GM19239 (cell line): Measurements from ENCODE around the gene PTPRG.

Experiments used
- DNase-seq: peaks from one replicate; pipeline ENCODE4 v3.0.0; 2011; ENCODE audit warnings: low spot score; ENCODE audit not compliant: insufficient read length
- FAIRE-seq: peaks from 2 replicates; lab custom pipeline; 2011; peaks lifted over from hg19 to GRCh38; lab: Jason Lieb, UNC

The PTPRG gene

DNA sequence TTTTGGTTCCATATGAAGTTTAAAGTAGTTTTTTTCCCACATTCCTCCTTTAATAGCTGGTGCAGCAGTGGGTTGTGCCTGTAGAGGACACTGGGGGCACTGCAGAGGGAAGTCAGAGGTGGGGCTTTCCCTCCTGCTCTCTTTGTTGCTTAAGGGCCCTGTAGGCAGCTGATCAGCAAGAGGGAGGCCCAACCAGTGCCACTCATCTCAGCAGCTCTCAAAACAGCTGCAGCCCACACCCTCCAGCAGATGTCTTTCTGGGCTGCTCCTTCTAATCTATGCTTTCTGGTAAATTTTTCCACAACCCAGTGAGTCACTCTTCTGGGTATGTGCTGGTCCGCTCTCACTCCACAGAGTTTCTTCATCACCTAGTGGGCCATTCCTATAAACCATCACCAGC lies 548.2 kb downstream of the PTPRG start:
- DNase-seq, result no peak
- FAIRE-seq, result no peak

DNA sequence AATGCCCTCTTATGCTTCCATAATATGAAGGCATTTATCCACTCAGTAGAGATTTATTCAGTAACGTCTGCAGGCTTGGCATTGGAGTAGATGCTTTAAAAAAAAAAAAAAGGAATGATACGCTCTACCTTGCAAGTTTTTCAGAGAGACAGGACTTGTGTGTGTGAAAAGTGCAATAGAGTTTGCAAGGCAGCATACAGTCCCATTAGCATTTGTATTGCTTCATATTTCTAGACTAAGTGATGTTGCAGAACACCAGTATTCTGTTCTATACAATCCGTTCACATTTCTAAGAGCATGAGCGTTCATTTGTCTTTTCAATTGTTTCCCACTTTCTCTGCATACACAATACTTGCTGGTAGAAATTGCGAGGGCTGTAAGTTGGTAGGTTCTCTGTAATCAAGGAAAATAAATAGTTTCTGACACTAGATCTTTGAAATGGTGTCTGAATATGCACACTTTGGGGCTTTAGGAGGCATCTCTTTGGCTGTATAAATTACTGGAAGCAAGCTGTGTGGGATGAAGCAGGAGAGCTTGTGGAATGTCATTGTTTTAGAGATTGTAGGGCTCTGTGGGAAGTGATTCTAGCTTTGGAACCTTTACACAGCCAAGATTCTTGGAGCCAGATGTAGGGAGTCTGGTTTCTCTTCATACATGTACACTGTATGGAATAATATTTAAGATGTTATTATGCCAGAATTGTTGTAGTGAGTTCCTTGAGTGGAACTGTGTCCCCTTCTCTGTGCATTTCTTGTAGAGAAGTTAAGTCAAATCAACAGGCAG lies 549.3 kb downstream of the PTPRG start:
- DNase-seq (no peak), FAIRE-seq (no peak)

- no peak for FAIRE-seq
Observed at GRCh38 chr3:62113092-62113491, 551.7 kb downstream of the PTPRG start.

DNA sequence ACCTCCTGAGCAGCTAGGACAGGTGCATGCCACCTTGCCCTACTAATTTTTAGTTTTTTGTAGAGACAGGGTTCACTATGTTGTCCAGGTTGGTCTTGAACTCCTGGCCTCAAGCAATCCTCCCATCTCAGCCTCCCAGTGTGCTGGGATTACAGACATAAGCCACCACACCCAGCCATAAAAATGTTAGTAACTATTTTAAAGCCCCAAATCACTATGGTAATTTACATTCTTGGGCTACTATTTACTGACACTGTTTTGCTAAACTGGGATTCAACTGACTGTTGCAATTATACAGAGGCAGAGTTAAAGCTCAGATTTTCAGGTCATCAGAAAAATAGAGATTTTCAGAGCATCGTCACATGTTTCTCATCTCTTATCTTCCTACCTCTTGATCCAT lies 553.4 kb downstream of the PTPRG start:
- FAIRE-seq (no peak), DNase-seq (no peak)

More at GRCh38 chr3:62113092-62113491, 551.7 kb downstream of the PTPRG start:
- no peak for DNase-seq

- DNase-seq (no peak), FAIRE-seq (no peak)
Observed at GRCh38 chr3:62117903-62118548, 556.7 kb downstream of the PTPRG start.

DNA sequence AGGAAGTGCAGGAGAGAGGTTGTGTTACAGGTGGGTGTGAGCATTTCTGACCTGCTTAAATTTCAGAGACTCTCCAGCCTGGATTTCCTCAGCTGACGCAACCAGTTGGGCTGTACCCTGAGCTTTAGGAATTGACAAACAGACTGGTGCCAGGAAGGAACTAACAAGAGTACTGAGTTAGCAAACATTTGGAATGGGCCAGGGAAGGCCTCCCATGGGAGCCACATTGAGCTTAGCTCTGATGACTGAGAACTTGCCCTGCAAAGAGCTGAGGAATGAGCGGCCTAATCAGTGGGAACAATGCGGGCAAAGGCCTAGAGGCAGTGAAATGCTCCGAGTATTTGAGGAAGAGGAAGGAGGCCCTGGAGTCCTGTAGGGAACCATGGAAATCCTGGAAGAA lies 557.8 kb downstream of the PTPRG start:
- no peak for FAIRE-seq
- no peak for DNase-seq

GRCh38 chr3:62122819-62123218 lies 561.4 kb downstream of the PTPRG start:
- DNase-seq (no peak), FAIRE-seq (no peak)

DNA sequence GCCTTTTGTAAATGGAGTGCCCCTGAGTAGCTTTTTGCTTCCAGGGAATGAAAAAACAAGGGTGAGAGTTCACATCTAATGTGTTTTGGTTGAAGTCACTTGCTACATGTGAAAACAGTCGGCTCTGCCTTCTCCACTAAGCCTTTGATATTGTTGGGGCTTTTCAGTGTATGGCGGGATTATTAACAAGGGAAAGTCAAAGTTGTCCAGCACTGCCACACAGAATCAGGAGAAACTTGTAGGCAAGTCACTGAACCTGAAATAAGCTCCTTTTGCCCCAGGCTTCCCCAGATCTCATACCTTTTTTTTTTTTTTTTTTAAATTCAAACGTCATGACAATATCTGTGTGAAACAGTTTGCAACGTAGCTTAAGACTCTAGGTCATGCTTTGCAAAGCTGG lies 564.0 kb downstream of the PTPRG start:
- DNase-seq (no peak), FAIRE-seq (no peak)

DNA sequence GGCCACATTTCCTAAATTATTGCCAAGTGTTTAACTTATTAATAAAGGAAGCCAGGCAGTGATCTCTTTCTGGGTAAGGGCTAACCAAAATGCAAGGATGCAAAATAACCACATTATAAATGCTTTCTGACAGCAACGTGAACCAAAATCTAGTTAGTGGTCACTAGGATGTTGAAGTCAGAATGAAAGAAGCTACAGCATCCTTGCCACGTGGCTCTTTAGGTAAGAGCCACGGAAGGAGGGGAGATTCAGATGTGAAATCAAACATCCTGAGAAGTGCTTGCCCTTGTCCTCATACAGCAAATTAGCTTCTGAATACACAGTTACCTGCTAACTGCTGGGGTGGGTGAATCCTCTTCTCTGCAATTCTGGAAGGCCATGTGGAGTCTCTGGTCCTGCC lies 565.7 kb downstream of the PTPRG start:
- DNase-seq (no peak), FAIRE-seq (no peak)

- DNase-seq (no peak), FAIRE-seq (no peak)
Observed at GRCh38 chr3:62128051-62128450, 566.7 kb downstream of the PTPRG start.

DNA sequence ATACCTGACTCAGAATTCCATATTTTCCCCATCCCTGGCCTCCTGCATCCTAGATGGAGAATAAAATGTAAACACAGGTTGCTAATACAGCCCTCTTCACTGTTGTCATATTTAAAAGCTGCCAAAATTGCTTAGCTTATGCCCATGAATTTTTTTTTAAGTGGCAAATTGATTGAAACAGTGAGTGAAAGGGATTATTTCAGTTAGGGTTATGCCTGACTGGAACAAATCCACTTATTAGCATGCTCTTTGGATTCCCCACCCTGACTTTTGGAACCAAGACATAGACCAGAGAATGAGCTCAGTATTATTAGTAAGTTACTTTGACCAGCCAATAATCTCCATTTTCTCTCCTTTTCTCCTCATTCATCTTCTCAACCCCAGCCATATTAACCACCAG lies 567.3 kb downstream of the PTPRG start:
- FAIRE-seq (no peak), DNase-seq (no peak)

GRCh38 chr3:62131050-62131449 lies 569.7 kb downstream of the PTPRG start:
- DNase-seq (no peak), FAIRE-seq (no peak)

GRCh38 chr3:62131620-62132019 lies 570.2 kb downstream of the PTPRG start:
- DNase-seq (no peak), FAIRE-seq (no peak)

- no peak for FAIRE-seq
Observed at GRCh38 chr3:62132027-62132602, 570.7 kb downstream of the PTPRG start.

GRCh38 chr3:62133015-62133414 lies 571.6 kb downstream of the PTPRG start:
- FAIRE-seq (no peak), DNase-seq (no peak)

More at GRCh38 chr3:62132027-62132602, 570.7 kb downstream of the PTPRG start:
- no peak for DNase-seq

DNA sequence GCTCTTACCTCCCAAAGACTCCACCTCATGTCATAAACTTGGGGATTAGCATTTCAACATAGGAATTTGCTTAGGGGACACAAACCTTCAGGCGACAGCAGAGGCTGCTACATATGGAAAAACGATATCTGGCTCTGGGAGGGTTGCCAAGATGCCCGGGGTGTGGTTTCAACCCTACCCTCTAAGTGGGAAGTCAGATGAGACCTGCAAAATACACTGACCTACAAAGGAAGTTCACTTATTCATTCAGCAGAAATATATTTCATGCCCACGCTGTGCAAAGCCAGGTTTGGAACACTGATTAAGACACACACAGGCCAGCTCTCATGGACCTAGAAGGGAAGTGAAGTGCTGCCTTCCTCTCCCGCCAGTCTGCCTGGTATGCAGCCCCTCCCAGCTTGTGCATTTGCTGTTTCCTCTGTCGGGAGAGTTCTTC lies 572.7 kb downstream of the PTPRG start:
- DNase-seq (no peak), FAIRE-seq (no peak)

GRCh38 chr3:62135741-62136140 lies 574.4 kb downstream of the PTPRG start:
- FAIRE-seq (no peak), DNase-seq (no peak)

DNA sequence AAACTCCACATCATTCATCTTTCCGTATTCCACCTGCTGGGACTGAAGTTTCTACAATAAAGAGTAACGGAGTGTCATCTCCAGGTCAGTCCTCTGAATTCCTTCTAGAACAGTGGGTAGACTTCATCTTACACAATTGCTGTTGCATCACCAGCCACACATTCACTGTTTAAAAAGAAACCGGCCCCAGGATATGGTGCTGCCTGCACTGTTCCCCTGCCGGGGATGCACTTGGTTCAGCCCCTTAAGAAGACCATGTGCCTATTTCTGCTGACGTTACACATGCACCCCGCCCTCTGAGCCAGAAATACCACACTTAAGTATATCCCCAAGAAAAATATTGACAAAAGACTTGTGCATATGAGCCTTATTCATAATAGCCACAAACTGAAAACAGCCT lies 578.6 kb downstream of the PTPRG start:
- no peak for DNase-seq
- no peak for FAIRE-seq

DNA sequence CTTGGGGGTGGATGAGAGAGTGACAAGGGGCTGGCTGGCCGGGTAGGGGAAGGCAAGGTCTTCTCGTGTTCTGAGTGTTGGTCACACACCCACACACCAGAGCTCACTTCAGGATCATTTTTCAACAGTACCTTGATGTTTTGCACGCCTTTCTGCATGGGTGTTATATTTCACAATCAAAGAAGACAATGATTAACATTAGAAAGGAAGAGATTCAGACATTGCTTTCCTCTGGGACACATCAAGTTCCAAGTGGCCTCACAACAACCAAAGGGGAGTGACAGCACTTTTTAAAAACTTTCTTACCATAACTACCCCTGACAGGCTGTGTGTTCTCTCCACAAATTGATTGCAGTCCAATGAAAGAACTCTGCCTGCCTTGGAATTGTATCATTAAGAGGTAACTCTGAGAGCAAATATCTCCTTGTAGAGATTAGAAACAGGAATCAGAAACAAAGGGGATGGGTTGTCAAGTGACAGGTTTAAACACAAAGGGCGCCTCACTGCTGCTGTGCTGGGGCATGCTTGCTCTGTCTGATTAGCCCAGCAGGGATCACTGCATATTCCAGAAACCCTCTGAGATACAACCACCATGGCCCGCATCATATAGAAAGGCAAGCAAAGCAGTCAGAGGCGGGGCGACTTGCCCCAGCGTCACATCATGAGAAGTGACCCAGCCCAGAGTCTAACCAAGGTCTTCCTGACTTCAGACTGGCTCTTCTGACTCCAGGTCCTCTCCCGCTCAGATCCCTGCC lies 581.1 kb downstream of the PTPRG start:
- no peak for FAIRE-seq

GRCh38 chr3:62143843-62144450 lies 582.6 kb downstream of the PTPRG start:
- FAIRE-seq (no peak), DNase-seq (no peak)

More for the DNA sequence above, 581.1 kb downstream of the PTPRG start:
- DNase-seq, result no peak
